ENCODE data around the gene EIF4EBP3.
A peak's percentile ranks its signal among the peaks of the same experiment; 100 is the strongest.
"Not testable (repeated sequence)": the region's sequence is repeated elsewhere in the genome, so short reads cannot be mapped to it uniquely, and the experiment has no call there.

The EIF4EBP3 gene

DNA sequence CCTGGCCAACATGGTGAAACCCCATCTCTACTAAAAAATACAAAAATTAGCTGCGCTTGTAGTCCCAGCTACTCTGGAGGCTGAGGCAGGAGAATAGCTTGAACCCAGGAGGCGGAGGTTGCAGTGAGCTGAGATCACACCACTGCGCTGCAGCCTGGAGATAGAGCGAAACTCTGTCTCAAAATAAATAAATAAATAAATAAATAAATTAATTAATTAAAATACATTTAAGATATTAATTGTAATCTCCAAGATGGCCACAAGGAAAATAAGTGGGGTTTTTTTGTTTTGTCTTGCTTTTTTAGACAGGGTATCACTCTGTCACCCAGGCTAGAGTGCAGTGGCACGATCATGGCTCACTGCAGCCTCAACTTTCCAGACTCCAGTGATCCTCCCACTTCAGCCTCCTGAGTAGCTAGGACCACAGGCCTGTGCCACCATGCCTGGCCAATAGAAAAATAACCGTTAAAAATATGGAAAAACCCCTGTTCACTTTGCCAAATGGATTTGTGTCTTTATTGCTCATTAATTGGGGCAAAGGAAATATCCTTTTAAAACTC lies 31.8 kb downstream of the EIF4EBP3 start:
- not testable (repeated sequence) for H3K27me3 ChIP-seq (ENCODE audit: control insufficient read depth, insufficient read depth, low read length); H3K4me3 ChIP-seq (ENCODE audit: low read depth, low read length); H3K27ac ChIP-seq (ENCODE audit: low read depth, low read length); H3K9me3 ChIP-seq (ENCODE audit: control insufficient read depth, insufficient read depth, low read depth, low read length); H3K36me3 ChIP-seq (ENCODE audit: control insufficient read depth, insufficient read depth, low read length); H3K9ac ChIP-seq (ENCODE audit: low read length); H3K4me1 ChIP-seq (ENCODE audit: control insufficient read depth, insufficient read depth, low read length)

GRCh38 chr5:140587495-140587894 lies 40.0 kb downstream of the EIF4EBP3 start:
- no peaks in the 10 kb centered on the region for H3K27me3 ChIP-seq (ENCODE audit: control insufficient read depth, insufficient read depth, low read length)
- no peak overlapping the region for H3K4me3 ChIP-seq (ENCODE audit: low read depth, low read length)
- no peak overlapping the region for H3K9ac ChIP-seq (ENCODE audit: low read length)
- no peak overlapping the region for H3K27ac ChIP-seq (ENCODE audit: low read depth, low read length)
- H3K4me1 ChIP-seq (ENCODE audit: control insufficient read depth, insufficient read depth, low read length) = no peaks in the 10 kb centered on the region
- no peaks in the 10 kb centered on the region for H3K36me3 ChIP-seq (ENCODE audit: control insufficient read depth, insufficient read depth, low read length)
- peaks cover 2% of the 10 kb centered on the region; the same call in 1 of the 2 replicates for H3K9me3 ChIP-seq (ENCODE audit: control insufficient read depth, insufficient read depth, low read depth, low read length)

DNA sequence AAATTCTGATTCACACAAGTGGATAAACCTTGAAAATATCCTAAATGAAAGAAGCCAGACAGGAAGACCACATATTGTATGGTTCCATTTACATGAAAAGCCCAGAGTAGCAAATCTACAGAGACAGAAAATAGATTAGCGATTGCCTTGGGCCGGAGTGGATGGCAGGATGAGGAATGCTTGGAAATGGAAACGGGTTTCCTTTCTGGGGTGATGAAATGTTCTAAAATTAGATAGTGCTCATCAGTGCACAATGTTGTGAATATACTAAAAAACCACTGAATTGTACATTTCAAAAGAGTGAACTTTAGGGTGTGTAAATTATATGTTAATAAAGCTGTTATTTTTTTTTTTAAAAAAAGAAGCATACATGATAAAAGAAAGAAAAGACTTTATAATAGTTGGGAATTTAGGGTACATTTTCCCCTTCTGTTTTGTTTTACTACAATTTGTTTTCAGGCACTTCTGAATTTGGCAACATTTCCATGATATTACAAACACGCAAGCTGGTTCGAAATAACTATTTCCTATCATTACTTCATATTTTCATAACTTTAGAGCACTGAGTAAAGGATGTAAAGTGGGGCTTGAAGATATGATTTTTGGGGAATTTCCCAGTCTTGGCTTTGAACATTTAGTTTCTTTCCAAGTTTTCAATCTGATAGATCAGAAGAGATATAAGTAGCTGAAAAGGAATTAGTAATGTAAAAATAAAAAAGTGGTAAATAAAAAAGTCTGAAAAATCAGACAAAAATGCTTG lies 41.0 kb downstream of the EIF4EBP3 start:
- H3K27me3 ChIP-seq (ENCODE audit: control insufficient read depth, insufficient read depth, low read length) = no peaks in the 10 kb centered on the region
- H3K4me3 ChIP-seq (ENCODE audit: low read depth, low read length) = no peak overlapping the region
- H3K9ac ChIP-seq (ENCODE audit: low read length) = no peak overlapping the region
- no peak overlapping the region for H3K27ac ChIP-seq (ENCODE audit: low read depth, low read length)
- no peaks in the 10 kb centered on the region for H3K36me3 ChIP-seq (ENCODE audit: control insufficient read depth, insufficient read depth, low read length)
- no peaks in the 10 kb centered on the region; the same call in 1 of the 2 replicates for H3K9me3 ChIP-seq (ENCODE audit: control insufficient read depth, insufficient read depth, low read depth, low read length)
- no peaks in the 10 kb centered on the region for H3K4me1 ChIP-seq (ENCODE audit: control insufficient read depth, insufficient read depth, low read length)

DNA sequence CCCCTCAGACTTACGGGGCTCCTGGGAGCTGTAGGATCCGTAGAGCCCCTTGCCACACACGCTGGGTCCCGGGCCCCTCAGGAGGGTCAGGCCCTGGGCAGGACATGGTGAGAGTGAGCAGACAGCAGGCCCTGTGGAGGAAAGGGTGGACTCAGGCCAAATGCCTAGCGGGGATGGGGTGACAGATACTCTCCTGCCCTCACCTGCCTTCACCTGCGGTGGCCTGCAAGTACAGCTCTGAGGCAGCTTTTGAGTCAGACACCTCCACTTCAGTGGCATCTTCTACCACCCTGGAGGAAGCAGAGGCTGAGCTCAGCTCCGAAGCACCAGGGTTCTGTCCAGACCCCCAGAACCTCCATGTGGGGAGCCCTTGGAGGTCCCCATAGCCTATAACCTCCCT lies 43.4 kb downstream of the EIF4EBP3 start:
- Histone ChIP-seq H3K4me3 (ENCODE audit: low read depth, low read length) (no peak overlapping the region), H3K27ac (ENCODE audit: low read depth, low read length) (no peak overlapping the region), H3K36me3 (ENCODE audit: control insufficient read depth, insufficient read depth, low read length) (no peaks in the 10 kb centered on the region), H3K9me3 (ENCODE audit: control insufficient read depth, insufficient read depth, low read depth, low read length) (no peaks in the 10 kb centered on the region), H3K9ac (ENCODE audit: low read length) (no peak overlapping the region), H3K27me3 (ENCODE audit: control insufficient read depth, insufficient read depth, low read length) (no peaks in the 10 kb centered on the region), H3K4me1 (ENCODE audit: control insufficient read depth, insufficient read depth, low read length) (no peaks in the 10 kb centered on the region)

DNA sequence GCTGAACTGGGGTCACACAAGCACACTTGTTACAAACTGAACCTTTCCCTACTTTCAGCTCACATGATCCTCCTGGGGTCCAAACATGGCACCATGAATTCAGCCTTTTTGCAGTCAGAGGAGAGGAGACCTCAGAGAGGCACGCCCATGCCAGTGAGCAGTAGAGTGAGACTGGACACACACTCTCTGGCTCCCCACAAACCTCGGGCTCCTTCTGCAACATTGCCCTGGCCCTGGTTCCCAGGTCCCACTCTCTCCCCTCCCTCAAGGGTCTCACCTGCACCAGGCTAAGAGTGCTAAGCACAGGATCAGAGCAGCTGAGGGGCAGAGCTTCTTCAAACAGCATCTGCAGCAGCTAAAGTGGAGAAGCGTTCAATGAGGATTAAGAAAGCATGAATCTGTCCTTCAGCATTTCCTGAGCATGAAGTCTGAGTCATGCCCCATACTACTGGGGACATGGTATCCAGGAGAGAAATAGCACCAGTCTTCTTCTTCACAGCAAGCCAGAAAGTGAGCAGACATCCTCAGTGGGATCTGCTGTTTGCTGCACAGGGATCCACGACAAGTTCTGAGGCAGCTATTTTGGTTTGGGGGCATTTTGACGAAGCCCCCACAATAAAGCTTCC lies 44.4 kb downstream of the EIF4EBP3 start:
- Histone ChIP-seq H3K4me3 (ENCODE audit: low read depth, low read length) (no peak overlapping the region), H3K9ac (ENCODE audit: low read length) (no peak overlapping the region), H3K4me1 (ENCODE audit: control insufficient read depth, insufficient read depth, low read length) (no peaks in the 10 kb centered on the region), H3K27ac (ENCODE audit: low read depth, low read length) (no peak overlapping the region), H3K36me3 (ENCODE audit: control insufficient read depth, insufficient read depth, low read length) (no peaks in the 10 kb centered on the region), H3K9me3 (ENCODE audit: control insufficient read depth, insufficient read depth, low read depth, low read length) (no peaks in the 10 kb centered on the region), H3K27me3 (ENCODE audit: control insufficient read depth, insufficient read depth, low read length) (no peaks in the 10 kb centered on the region)

- peak overlapping the region; percentile 74 for H3K9ac ChIP-seq (ENCODE audit: low read length)
- H3K4me3 ChIP-seq (ENCODE audit: low read depth, low read length) = peak overlapping the region; percentile 50
- H3K36me3 ChIP-seq (ENCODE audit: control insufficient read depth, insufficient read depth, low read length); H3K4me1 ChIP-seq (ENCODE audit: control insufficient read depth, insufficient read depth, low read length); H3K27me3 ChIP-seq (ENCODE audit: control insufficient read depth, insufficient read depth, low read length); H3K27ac ChIP-seq (ENCODE audit: low read depth, low read length); H3K9me3 ChIP-seq (ENCODE audit: control insufficient read depth, insufficient read depth, low read depth, low read length): not testable (repeated sequence)
Observed at GRCh38 chr5:140593070-140593469, 45.6 kb downstream of the EIF4EBP3 start.

DNA sequence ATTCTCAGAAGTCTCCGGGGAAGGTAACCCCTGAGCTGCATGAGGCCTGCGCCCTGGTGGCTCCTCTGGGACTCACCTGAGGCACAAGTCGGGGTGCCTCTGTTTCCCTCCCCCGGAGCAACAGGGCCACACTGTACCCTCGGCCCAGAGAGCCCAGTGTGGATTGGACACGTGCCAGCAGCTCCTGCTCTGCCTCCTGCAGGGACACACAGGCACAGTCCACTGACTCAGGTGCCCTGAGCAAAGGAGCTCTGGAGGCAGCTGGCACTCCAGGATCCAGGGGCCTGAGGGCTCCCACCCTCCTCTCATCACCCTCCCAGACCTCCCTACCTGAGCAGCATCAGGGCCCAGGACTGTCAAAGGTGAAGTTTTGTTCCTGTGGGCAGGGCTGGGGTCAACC lies 46.7 kb downstream of the EIF4EBP3 start:
- no peak overlapping the region for H3K4me3 ChIP-seq (ENCODE audit: low read depth, low read length)
- no peaks in the 10 kb centered on the region for H3K9me3 ChIP-seq (ENCODE audit: control insufficient read depth, insufficient read depth, low read depth, low read length)
- no peaks in the 10 kb centered on the region for H3K36me3 ChIP-seq (ENCODE audit: control insufficient read depth, insufficient read depth, low read length)
- H3K4me1 ChIP-seq (ENCODE audit: control insufficient read depth, insufficient read depth, low read length) = no peaks in the 10 kb centered on the region
- no peak overlapping the region for H3K9ac ChIP-seq (ENCODE audit: low read length)
- no peak overlapping the region for H3K27ac ChIP-seq (ENCODE audit: low read depth, low read length)
- no peaks in the 10 kb centered on the region for H3K27me3 ChIP-seq (ENCODE audit: control insufficient read depth, insufficient read depth, low read length)

DNA sequence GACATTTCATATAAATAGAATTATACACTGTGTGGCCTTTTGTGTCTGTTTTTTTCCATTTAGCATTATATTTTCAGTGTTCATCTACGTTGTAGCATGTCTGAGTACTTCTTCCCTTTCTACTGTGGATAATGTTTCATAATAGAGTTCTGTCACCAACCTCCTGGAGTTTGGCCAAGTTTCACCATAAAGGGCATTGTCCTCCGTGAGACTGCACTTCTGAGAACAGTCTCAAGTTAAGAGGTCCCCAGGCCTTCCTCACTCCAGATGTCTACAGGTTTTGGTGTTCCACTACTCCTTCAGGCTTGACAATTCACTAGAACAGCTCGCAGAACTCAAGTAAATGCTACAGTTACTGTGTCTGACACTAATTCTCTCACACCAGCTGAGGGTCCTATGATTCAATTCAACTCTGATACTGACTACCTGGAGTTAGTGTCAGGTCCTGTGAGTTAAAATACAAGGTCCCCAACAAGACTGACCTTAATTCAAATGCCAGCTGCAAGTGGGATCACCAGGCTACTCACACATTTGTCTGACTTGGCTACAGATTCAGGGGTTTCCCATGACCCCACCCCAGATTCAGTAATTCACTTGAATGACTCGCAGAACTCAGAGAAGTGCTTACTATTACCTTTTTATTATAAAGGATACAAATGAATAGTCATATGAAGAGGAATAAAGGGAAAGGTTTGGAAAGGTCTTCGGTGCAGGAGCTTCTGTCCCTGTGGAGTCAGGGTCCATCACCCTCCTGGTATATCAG lies 48.3 kb downstream of the EIF4EBP3 start:
- no peaks in the 10 kb centered on the region for H3K4me1 ChIP-seq (ENCODE audit: control insufficient read depth, insufficient read depth, low read length)
- H3K27me3 ChIP-seq (ENCODE audit: control insufficient read depth, insufficient read depth, low read length) = no peaks in the 10 kb centered on the region
- H3K4me3 ChIP-seq (ENCODE audit: low read depth, low read length) = no peak overlapping the region
- H3K9me3 ChIP-seq (ENCODE audit: control insufficient read depth, insufficient read depth, low read depth, low read length) = no peaks in the 10 kb centered on the region
- H3K36me3 ChIP-seq (ENCODE audit: control insufficient read depth, insufficient read depth, low read length) = no peaks in the 10 kb centered on the region
- H3K9ac ChIP-seq (ENCODE audit: low read length) = no peak overlapping the region
- no peak overlapping the region for H3K27ac ChIP-seq (ENCODE audit: low read depth, low read length)

DNA sequence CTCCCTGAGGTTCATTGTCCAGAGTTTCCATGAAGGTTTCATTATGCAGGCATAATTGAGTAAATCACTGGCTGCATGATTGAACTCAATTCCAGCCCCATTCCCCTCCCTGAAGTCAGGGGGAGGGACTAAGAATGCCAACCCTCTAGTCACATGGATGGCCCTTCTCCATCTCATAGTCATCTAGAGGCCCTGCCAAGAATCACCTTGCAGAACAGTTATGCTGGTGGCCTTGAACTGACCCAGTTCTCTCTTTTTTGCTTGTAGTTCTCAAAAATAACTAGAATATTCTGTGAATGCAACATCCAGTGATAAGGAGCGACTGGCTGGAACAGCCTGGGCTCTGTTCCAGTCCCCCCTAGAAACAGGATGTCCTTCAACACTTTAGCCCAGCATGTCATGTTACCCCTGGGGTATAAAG lies 48.9 kb downstream of the EIF4EBP3 start:
- Histone ChIP-seq H3K9ac (ENCODE audit: low read length) (no peak overlapping the region), H3K36me3 (ENCODE audit: control insufficient read depth, insufficient read depth, low read length) (no peaks in the 10 kb centered on the region), H3K27ac (ENCODE audit: low read depth, low read length) (no peak overlapping the region), H3K4me1 (ENCODE audit: control insufficient read depth, insufficient read depth, low read length) (no peaks in the 10 kb centered on the region), H3K27me3 (ENCODE audit: control insufficient read depth, insufficient read depth, low read length) (no peaks in the 10 kb centered on the region), H3K4me3 (ENCODE audit: low read depth, low read length) (no peak overlapping the region), H3K9me3 (ENCODE audit: control insufficient read depth, insufficient read depth, low read depth, low read length) (no peaks in the 10 kb centered on the region)

- Histone ChIP-seq H3K4me3 (ENCODE audit: low read depth, low read length) (no peak overlapping the region), H3K4me1 (ENCODE audit: control insufficient read depth, insufficient read depth, low read length) (no peaks in the 10 kb centered on the region), H3K27ac (ENCODE audit: low read depth, low read length) (no peak overlapping the region)
Observed at GRCh38 chr5:140598836-140599235, 51.4 kb downstream of the EIF4EBP3 start.

More at GRCh38 chr5:140598836-140599235, 51.4 kb downstream of the EIF4EBP3 start:
- Histone ChIP-seq H3K36me3 (ENCODE audit: control insufficient read depth, insufficient read depth, low read length) (no peaks in the 10 kb centered on the region), H3K9ac (ENCODE audit: low read length) (no peak overlapping the region), H3K27me3 (ENCODE audit: control insufficient read depth, insufficient read depth, low read length) (no peaks in the 10 kb centered on the region), H3K9me3 (ENCODE audit: control insufficient read depth, insufficient read depth, low read depth, low read length) (no peaks in the 10 kb centered on the region)

All from HUES6 (cell line).